SK-N-SH treated with all-trans-retinoic acid at 6 μM for 48 hours (cell line): ENCODE measurements around the gene MED12.

Source experiments
- ARNTL ChIP-seq: fragments of 450-650 bp; formaldehyde crosslinking; IDR thresholded peaks from 2 replicates; pipeline ENCODE4 v1.5.0; 2020; ENCODE audit warnings: low read depth, mild to moderate bottlenecking, moderate library complexity, borderline replicate concordance
- ESRRG ChIP-seq: fragments of 250-450 bp; sonication (Bioruptor Pico); IDR thresholded peaks from 2 replicates; pipeline ENCODE4 v1.6.1; 2021; ENCODE audit warnings: mild to moderate bottlenecking
- ISL1 ChIP-seq: fragments of 250-450 bp; sonication (Bioruptor Pico); IDR thresholded peaks from 2 replicates; pipeline ENCODE4 v2.1.2; 2022; ENCODE audit warnings: mild to moderate bottlenecking, moderate library complexity
- RARB ChIP-seq: fragments of 250-450 bp; sonication (Bioruptor Pico); IDR thresholded peaks from 2 replicates; pipeline ENCODE4 v1.8.0; 2021; ENCODE audit warnings: mild to moderate bottlenecking, moderate library complexity
- TF ChIP-seq, protein P1 (sequence below): fragments of 250-450 bp; sonication (Bioruptor Pico); IDR thresholded peaks from 2 replicates; pipeline ENCODE4 v1.5.0; 2020; ENCODE audit warnings: mild to moderate bottlenecking, moderate library complexity
- TF ChIP-seq, protein P2 (sequence below): fragments of 250-450 bp; sonication (Bioruptor Pico); IDR thresholded peaks from 2 replicates; pipeline ENCODE4 v1.8.0; 2020; ENCODE audit warnings: mild to moderate bottlenecking, moderate library complexity, borderline replicate concordance

DNA sequence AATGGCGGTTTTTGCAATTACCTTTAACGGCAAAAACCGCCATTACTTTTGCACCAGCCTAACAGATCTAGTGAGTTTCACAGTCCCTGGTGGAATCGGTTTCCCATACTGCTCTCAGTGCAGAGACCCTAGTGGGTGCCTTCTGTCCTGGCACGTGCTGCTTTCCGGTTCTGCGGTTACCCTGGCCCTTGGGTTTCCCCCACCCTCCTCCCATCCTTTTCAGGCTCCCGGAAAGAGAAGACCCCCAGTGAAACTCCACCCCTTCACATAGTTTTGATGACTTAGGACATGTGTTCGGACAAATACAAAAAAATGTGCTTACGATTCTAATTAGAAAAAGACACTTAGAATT, 63.1 kb downstream of the MED12 start:
- TF ChIP-seq, protein P1, sequence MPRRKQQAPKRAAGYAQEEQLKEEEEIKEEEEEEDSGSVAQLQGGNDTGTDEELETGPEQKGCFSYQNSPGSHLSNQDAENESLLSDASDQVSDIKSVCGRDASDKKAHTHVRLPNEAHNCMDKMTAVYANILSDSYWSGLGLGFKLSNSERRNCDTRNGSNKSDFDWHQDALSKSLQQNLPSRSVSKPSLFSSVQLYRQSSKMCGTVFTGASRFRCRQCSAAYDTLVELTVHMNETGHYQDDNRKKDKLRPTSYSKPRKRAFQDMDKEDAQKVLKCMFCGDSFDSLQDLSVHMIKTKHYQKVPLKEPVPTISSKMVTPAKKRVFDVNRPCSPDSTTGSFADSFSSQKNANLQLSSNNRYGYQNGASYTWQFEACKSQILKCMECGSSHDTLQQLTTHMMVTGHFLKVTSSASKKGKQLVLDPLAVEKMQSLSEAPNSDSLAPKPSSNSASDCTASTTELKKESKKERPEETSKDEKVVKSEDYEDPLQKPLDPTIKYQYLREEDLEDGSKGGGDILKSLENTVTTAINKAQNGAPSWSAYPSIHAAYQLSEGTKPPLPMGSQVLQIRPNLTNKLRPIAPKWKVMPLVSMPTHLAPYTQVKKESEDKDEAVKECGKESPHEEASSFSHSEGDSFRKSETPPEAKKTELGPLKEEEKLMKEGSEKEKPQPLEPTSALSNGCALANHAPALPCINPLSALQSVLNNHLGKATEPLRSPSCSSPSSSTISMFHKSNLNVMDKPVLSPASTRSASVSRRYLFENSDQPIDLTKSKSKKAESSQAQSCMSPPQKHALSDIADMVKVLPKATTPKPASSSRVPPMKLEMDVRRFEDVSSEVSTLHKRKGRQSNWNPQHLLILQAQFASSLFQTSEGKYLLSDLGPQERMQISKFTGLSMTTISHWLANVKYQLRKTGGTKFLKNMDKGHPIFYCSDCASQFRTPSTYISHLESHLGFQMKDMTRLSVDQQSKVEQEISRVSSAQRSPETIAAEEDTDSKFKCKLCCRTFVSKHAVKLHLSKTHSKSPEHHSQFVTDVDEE (CRISPR knock-in tag): no peak
- TF ChIP-seq ISL1 (CRISPR knock-in tag) (no peak), RARB (CRISPR knock-in tag) (no peak), ARNTL (CRISPR knock-in tag) (no peak), ESRRG (CRISPR knock-in tag) (no peak)
- TF ChIP-seq, protein P2, sequence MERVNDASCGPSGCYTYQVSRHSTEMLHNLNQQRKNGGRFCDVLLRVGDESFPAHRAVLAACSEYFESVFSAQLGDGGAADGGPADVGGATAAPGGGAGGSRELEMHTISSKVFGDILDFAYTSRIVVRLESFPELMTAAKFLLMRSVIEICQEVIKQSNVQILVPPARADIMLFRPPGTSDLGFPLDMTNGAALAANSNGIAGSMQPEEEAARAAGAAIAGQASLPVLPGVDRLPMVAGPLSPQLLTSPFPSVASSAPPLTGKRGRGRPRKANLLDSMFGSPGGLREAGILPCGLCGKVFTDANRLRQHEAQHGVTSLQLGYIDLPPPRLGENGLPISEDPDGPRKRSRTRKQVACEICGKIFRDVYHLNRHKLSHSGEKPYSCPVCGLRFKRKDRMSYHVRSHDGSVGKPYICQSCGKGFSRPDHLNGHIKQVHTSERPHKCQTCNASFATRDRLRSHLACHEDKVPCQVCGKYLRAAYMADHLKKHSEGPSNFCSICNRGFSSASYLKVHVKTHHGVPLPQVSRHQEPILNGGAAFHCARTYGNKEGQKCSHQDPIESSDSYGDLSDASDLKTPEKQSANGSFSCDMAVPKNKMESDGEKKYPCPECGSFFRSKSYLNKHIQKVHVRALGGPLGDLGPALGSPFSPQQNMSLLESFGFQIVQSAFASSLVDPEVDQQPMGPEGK: no peak
